IMR-90 (cell line): ENCODE data around the gene CD101.

ENCODE experiments used
- CEBPB ChIP-seq: IDR thresholded peaks from 2 replicates; pipeline ENCODE4 v1.6.1; 2012; ENCODE audit warnings: low read depth, low read length, improper control_type of control experiment
- MAFK ChIP-seq: IDR thresholded peaks from 2 replicates; pipeline ENCODE4 v1.6.1; 2012; ENCODE audit warnings: low read depth, low read length, improper control_type of control experiment
- MAZ ChIP-seq: IDR thresholded peaks from 2 replicates; pipeline ENCODE4 v1.6.1; 2012; ENCODE audit warnings: low read depth, mild to moderate bottlenecking, low read length, improper control_type of control experiment, moderate library complexity, borderline replicate concordance
- POLR2A ChIP-seq: IDR thresholded peaks from 2 replicates; pipeline ENCODE4 v1.6.1; 2012; ENCODE audit warnings: mild to moderate bottlenecking, low read depth, low read length
- RAD21 ChIP-seq: IDR thresholded peaks from 2 replicates; pipeline ENCODE4 v1.6.1; 2012; ENCODE audit warnings: low read length, improper control_type of control experiment
- RCOR1 ChIP-seq: IDR thresholded peaks from 2 replicates; pipeline ENCODE4 v1.6.1; 2012; ENCODE audit warnings: mild to moderate bottlenecking, low read length, improper control_type of control experiment; ENCODE audit not compliant: insufficient replicate concordance
- RFX5 ChIP-seq: IDR thresholded peaks from 2 replicates; pipeline ENCODE4 v1.8.0; 2012; ENCODE audit warnings: low read depth, mild to moderate bottlenecking, low read length, moderate library complexity
- SMC3 ChIP-seq: fragments of 150-350 bp; IDR thresholded peaks from 2 replicates; pipeline ENCODE4 v1.6.1; 2016; ENCODE audit warnings: low read depth, mild to moderate bottlenecking, antibody characterized with exemption, low read length, moderate library complexity
- TF ChIP-seq, protein P1 (sequence below): conservative IDR thresholded peaks from 2 replicates; pipeline ENCODE4 v1.5.1; 2012; ENCODE audit warnings: mild to moderate bottlenecking, low read depth, low read length, improper control_type of control experiment

DNA sequence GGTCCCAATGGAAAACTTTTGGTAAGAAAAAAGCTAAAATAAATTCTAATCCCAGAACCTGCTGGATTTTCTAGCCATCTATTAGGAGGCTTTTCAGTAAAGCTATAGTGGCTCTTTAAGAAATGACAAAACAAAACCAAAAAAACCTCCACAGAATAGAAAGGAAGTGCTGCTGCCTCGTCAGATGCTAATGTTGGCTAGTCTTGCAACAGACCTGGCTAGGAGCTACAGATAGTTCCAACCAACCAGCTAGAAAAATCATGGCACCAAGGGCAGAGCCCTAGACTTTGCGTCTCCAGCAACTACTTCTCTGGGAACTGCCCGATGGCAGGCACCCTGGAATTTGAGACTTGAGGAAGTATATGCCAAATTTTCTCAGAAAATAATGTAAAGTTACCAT is 7.6 kb downstream of the CD101 start:
- TF ChIP-seq, protein P1, sequence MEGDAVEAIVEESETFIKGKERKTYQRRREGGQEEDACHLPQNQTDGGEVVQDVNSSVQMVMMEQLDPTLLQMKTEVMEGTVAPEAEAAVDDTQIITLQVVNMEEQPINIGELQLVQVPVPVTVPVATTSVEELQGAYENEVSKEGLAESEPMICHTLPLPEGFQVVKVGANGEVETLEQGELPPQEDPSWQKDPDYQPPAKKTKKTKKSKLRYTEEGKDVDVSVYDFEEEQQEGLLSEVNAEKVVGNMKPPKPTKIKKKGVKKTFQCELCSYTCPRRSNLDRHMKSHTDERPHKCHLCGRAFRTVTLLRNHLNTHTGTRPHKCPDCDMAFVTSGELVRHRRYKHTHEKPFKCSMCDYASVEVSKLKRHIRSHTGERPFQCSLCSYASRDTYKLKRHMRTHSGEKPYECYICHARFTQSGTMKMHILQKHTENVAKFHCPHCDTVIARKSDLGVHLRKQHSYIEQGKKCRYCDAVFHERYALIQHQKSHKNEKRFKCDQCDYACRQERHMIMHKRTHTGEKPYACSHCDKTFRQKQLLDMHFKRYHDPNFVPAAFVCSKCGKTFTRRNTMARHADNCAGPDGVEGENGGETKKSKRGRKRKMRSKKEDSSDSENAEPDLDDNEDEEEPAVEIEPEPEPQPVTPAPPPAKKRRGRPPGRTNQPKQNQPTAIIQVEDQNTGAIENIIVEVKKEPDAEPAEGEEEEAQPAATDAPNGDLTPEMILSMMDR: no peak
- no peak for TF ChIP-seq RCOR1
- TF ChIP-seq SMC3: no peak
- no peak for TF ChIP-seq RFX5
- no peak for TF ChIP-seq POLR2A
- TF ChIP-seq CEBPB: no peak
- TF ChIP-seq RAD21: no peak
- no peak for TF ChIP-seq MAFK
- no peak for TF ChIP-seq MAZ
